Measurements from ENCODE around the gene KLF3. TPM values are rescaled to one million over a fixed set of nuclear protein-coding genes. Genes with fewer than 3 reads are reported as not detected.

Gene KLF3
- total RNA-seq, 1 donor from 2014 or later, result 12.2 TPM

GRCh38 chr4:38691251-38692008 lies 27.4 kb downstream of the KLF3 start:
- DNase-seq (ENCODE audit: low spot score in 2 of 2) (no peak), FAIRE-seq (no peak)

- no peak for FAIRE-seq
- no peak for DNase-seq (ENCODE audit: low spot score in 2 of 2)
Measured at GRCh38 chr4:38692421-38692820, 28.4 kb downstream of the KLF3 start.

- DNase-seq (ENCODE audit: low spot score in 2 of 2) (no peak), FAIRE-seq (no peak)
Measured at GRCh38 chr4:38693569-38693968, 29.6 kb downstream of the KLF3 start.

- FAIRE-seq (no peak), DNase-seq (ENCODE audit: low spot score in 2 of 2) (no peak)
Measured at GRCh38 chr4:38694330-38694729, 30.3 kb downstream of the KLF3 start.

- DNase-seq (ENCODE audit: low spot score in 2 of 2), result no peak
- no peak for FAIRE-seq
Measured at GRCh38 chr4:38695809-38696208, 31.8 kb downstream of the KLF3 start.

GRCh38 chr4:38696697-38697096 lies 32.7 kb downstream of the KLF3 start:
- DNase-seq (ENCODE audit: low spot score in 2 of 2), result no peak
- FAIRE-seq, result no peak

- FAIRE-seq (no peak), DNase-seq (ENCODE audit: low spot score in 2 of 2) (no peak)
Measured at GRCh38 chr4:38698176-38698575, 34.2 kb downstream of the KLF3 start.

GRCh38 chr4:38699112-38699511 lies 35.1 kb downstream of the KLF3 start:
- no peak for FAIRE-seq
- DNase-seq (ENCODE audit: low spot score in 2 of 2), result no peak

- DNase-seq (ENCODE audit: low spot score in 2 of 2) (no peak), FAIRE-seq (no peak)
Measured at GRCh38 chr4:38703635-38704034, 39.6 kb downstream of the KLF3 start.

GRCh38 chr4:38704622-38705154 lies 40.7 kb downstream of the KLF3 start:
- DNase-seq (ENCODE audit: low spot score in 2 of 2), result no peak
- FAIRE-seq, result no peak

GRCh38 chr4:38706301-38706700 lies 42.3 kb downstream of the KLF3 start:
- FAIRE-seq (no peak), DNase-seq (ENCODE audit: low spot score in 2 of 2) (no peak)

GRCh38 chr4:38710053-38710452 lies 46.1 kb downstream of the KLF3 start:
- DNase-seq (ENCODE audit: low spot score in 2 of 2) (no peak), FAIRE-seq (no peak)

- DNase-seq (ENCODE audit: low spot score in 2 of 2), result no peak
- no peak for FAIRE-seq
Measured at GRCh38 chr4:38711066-38711465, 47.1 kb downstream of the KLF3 start.

- DNase-seq (ENCODE audit: low spot score in 2 of 2) (no peak), FAIRE-seq (no peak)
Measured at GRCh38 chr4:38715050-38715449, 51.1 kb downstream of the KLF3 start.

- DNase-seq (ENCODE audit: low spot score in 2 of 2), result no peak
Measured at GRCh38 chr4:38716256-38716655, 52.3 kb downstream of the KLF3 start.

GRCh38 chr4:38717604-38718003 lies 53.6 kb downstream of the KLF3 start:
- DNase-seq (ENCODE audit: low spot score in 2 of 2), result no peak
- no peak for FAIRE-seq

More at GRCh38 chr4:38716256-38716655, 52.3 kb downstream of the KLF3 start:
- no peak for FAIRE-seq

GRCh38 chr4:38723114-38723513 lies 59.1 kb downstream of the KLF3 start:
- DNase-seq (ENCODE audit: low spot score in 2 of 2) (no peak), FAIRE-seq (no peak)

GRCh38 chr4:38723726-38724474 lies 59.9 kb downstream of the KLF3 start:
- DNase-seq (ENCODE audit: low spot score in 2 of 2) (no peak), FAIRE-seq (no peak)

GRCh38 chr4:38724475-38724808 lies 60.4 kb downstream of the KLF3 start:
- no peak for DNase-seq (ENCODE audit: low spot score in 2 of 2)
- FAIRE-seq, result no peak

- FAIRE-seq (no peak), DNase-seq (ENCODE audit: low spot score in 2 of 2) (no peak)
Measured at GRCh38 chr4:38728631-38729141, 64.7 kb downstream of the KLF3 start.

GRCh38 chr4:38730493-38730829 lies 66.5 kb downstream of the KLF3 start:
- DNase-seq (ENCODE audit: low spot score in 2 of 2) (no peak), FAIRE-seq (no peak)

All from frontal cortex (tissue), 4 donors.